ENCODE measurements around the gene DNAH10.

The DNAH10 gene

GRCh38 chr12:123895451-123895850 is 133.3 kb downstream of the DNAH10 start:
- Histone ChIP-seq H3K36me3 (ENCODE audit: control insufficient read depth in 1 of 2, insufficient read depth in 2 of 2, low read length in 2 of 2) (no peaks in the 10 kb centered on the region), H3K9ac (ENCODE audit: low read depth in 1 of 2, low read length in 2 of 2) (no peak overlapping the region), H3K4me1 (ENCODE audit: control insufficient read depth in 1 of 2, insufficient read depth in 2 of 2, low read length in 2 of 2) (peaks cover 0 to 3% of the 10 kb centered on the region in 2 donors), H3K27ac (ENCODE audit: low read depth, low read length) (no peak overlapping the region), H3K4me3 (ENCODE audit: low read depth in 1 of 2, low read length in 2 of 2) (no peak overlapping the region), H3K9me3 (ENCODE audit: control insufficient read depth in 1 of 2, low read length in 2 of 2) (no peaks in the 10 kb centered on the region), H3K27me3 (ENCODE audit: control insufficient read depth in 1 of 2, insufficient read depth in 2 of 2, low read length in 2 of 2) (peaks cover 0 to 7% of the 10 kb centered on the region in 2 donors)

DNA sequence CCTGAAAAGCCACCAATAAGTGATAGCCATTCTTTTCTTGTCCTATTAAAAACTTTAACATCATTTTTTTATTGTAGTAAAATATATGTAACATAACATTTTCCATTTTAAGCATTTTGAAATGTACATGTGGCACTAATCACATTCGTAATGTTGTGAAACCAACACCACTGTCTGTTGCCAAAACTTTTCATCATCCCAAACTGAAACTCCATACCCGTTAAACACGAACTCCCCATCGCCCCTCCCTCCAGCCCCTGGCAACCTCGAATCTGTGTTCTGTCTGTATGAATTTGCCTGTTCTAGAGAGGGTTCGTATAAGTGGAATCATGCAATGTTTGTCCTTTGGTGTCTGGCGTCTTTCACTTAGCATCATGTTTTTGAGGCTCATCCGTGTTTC is 134.7 kb downstream of the DNAH10 start:
- Histone ChIP-seq H3K27ac (ENCODE audit: low read depth, low read length) (no peak overlapping the region), H3K36me3 (ENCODE audit: control insufficient read depth in 1 of 2, insufficient read depth in 2 of 2, low read length in 2 of 2) (no peaks in the 10 kb centered on the region), H3K9ac (ENCODE audit: low read depth in 1 of 2, low read length in 2 of 2) (no peak overlapping the region), H3K9me3 (ENCODE audit: control insufficient read depth in 1 of 2, low read length in 2 of 2) (no peaks in the 10 kb centered on the region), H3K4me1 (ENCODE audit: control insufficient read depth in 1 of 2, insufficient read depth in 2 of 2, low read length in 2 of 2) (no peaks in the 10 kb centered on the region), H3K27me3 (ENCODE audit: control insufficient read depth in 1 of 2, insufficient read depth in 2 of 2, low read length in 2 of 2) (peaks cover 0 to 6% of the 10 kb centered on the region in 2 donors), H3K4me3 (ENCODE audit: low read depth in 1 of 2, low read length in 2 of 2) (no peak overlapping the region)

DNA sequence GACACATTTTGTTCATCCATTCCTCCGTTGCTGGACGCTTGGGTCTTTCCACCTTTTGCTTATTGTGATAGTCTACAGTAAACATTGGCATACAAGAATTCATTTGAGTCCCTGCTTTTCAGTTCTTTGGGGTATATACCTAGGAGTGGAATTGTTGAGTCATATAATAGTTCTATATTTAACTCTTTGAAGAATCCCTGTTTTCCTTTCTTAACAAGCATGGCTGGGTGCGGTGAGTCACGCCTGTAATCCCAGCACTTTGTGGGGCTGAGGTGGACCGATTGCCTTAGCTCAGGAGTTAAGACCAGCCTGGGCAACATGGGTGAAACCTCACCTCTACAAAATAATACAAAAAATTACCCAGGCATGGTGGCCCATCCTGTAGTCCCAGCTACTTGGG is 135.1 kb downstream of the DNAH10 start:
- H3K27ac ChIP-seq (ENCODE audit: low read depth, low read length): no peak overlapping the region
- H3K9ac ChIP-seq (ENCODE audit: low read depth in 1 of 2, low read length in 2 of 2): no peak overlapping the region
- no peak overlapping the region for H3K4me3 ChIP-seq (ENCODE audit: low read depth in 1 of 2, low read length in 2 of 2)
- no peaks in the 10 kb centered on the region for H3K4me1 ChIP-seq (ENCODE audit: control insufficient read depth in 1 of 2, insufficient read depth in 2 of 2, low read length in 2 of 2)
- peaks cover 0 to 6% of the 10 kb centered on the region in 2 donors for H3K27me3 ChIP-seq (ENCODE audit: control insufficient read depth in 1 of 2, insufficient read depth in 2 of 2, low read length in 2 of 2)
- H3K9me3 ChIP-seq (ENCODE audit: control insufficient read depth in 1 of 2, low read length in 2 of 2): no peaks in the 10 kb centered on the region
- H3K36me3 ChIP-seq (ENCODE audit: control insufficient read depth in 1 of 2, insufficient read depth in 2 of 2, low read length in 2 of 2): no peaks in the 10 kb centered on the region

GRCh38 chr12:123898673-123899072 is 136.6 kb downstream of the DNAH10 start:
- Histone ChIP-seq H3K9ac (ENCODE audit: low read depth in 1 of 2, low read length in 2 of 2) (no peak overlapping the region), H3K4me1 (ENCODE audit: control insufficient read depth in 1 of 2, insufficient read depth in 2 of 2, low read length in 2 of 2) (no peaks in the 10 kb centered on the region), H3K9me3 (ENCODE audit: control insufficient read depth in 1 of 2, low read length in 2 of 2) (no peaks in the 10 kb centered on the region), H3K36me3 (ENCODE audit: control insufficient read depth in 1 of 2, insufficient read depth in 2 of 2, low read length in 2 of 2) (no peaks in the 10 kb centered on the region), H3K4me3 (ENCODE audit: low read depth in 1 of 2, low read length in 2 of 2) (no peak overlapping the region), H3K27me3 (ENCODE audit: control insufficient read depth in 1 of 2, insufficient read depth in 2 of 2, low read length in 2 of 2) (peaks cover 0 to 6% of the 10 kb centered on the region in 2 donors), H3K27ac (ENCODE audit: low read depth, low read length) (no peak overlapping the region)

DNA sequence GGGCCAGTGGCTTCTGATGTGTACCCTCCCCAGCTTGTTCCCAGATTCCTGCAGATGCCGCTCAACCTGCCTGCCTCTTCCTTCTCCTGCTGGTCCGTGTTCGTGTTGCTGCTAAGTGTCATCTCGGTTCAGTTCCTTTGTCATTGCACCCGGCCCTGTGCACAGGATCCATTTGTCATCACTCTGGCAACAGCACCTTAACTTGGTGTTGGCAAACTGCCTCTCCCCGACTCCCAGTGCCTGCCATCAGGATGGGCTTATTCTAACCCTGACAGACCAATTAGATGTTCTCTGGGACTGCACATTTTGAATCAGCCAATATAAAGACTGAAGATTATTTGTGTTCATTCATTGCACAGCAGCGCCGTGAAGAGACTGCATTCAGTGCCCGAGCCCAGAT is 137.3 kb downstream of the DNAH10 start:
- Histone ChIP-seq H3K9me3 (ENCODE audit: control insufficient read depth in 1 of 2, low read length in 2 of 2) (no peaks in the 10 kb centered on the region), H3K36me3 (ENCODE audit: control insufficient read depth in 1 of 2, insufficient read depth in 2 of 2, low read length in 2 of 2) (no peaks in the 10 kb centered on the region), H3K27me3 (ENCODE audit: control insufficient read depth in 1 of 2, insufficient read depth in 2 of 2, low read length in 2 of 2) (peaks cover 2 to 6% of the 10 kb centered on the region in 2 donors)

GRCh38 chr12:123900871-123901376 is 138.8 kb downstream of the DNAH10 start:
- H3K4me1 ChIP-seq (ENCODE audit: control insufficient read depth in 1 of 2, insufficient read depth in 2 of 2, low read length in 2 of 2): no peaks in the 10 kb centered on the region
- no peaks in the 10 kb centered on the region for H3K9me3 ChIP-seq (ENCODE audit: control insufficient read depth in 1 of 2, low read length in 2 of 2)
- no peaks in the 10 kb centered on the region for H3K36me3 ChIP-seq (ENCODE audit: control insufficient read depth in 1 of 2, insufficient read depth in 2 of 2, low read length in 2 of 2)
- H3K4me3 ChIP-seq (ENCODE audit: low read depth in 1 of 2, low read length in 2 of 2): no peak overlapping the region
- no peak overlapping the region for H3K9ac ChIP-seq (ENCODE audit: low read depth in 1 of 2, low read length in 2 of 2)
- no peak overlapping the region for H3K27ac ChIP-seq (ENCODE audit: low read depth, low read length)
- H3K27me3 ChIP-seq (ENCODE audit: control insufficient read depth in 1 of 2, insufficient read depth in 2 of 2, low read length in 2 of 2): peaks cover 5 to 6% of the 10 kb centered on the region in 2 donors

More for the DNA sequence above, 137.3 kb downstream of the DNAH10 start:
- Histone ChIP-seq H3K4me3 (ENCODE audit: low read depth in 1 of 2, low read length in 2 of 2) (no peak overlapping the region), H3K4me1 (ENCODE audit: control insufficient read depth in 1 of 2, insufficient read depth in 2 of 2, low read length in 2 of 2) (no peaks in the 10 kb centered on the region), H3K27ac (ENCODE audit: low read depth, low read length) (no peak overlapping the region), H3K9ac (ENCODE audit: low read depth in 1 of 2, low read length in 2 of 2) (no peak overlapping the region)

GRCh38 chr12:123902821-123903220 is 140.7 kb downstream of the DNAH10 start:
- H3K27ac ChIP-seq (ENCODE audit: low read depth, low read length): no peak overlapping the region
- no peak overlapping the region for H3K4me3 ChIP-seq (ENCODE audit: low read depth in 1 of 2, low read length in 2 of 2)
- no peaks in the 10 kb centered on the region for H3K4me1 ChIP-seq (ENCODE audit: control insufficient read depth in 1 of 2, insufficient read depth in 2 of 2, low read length in 2 of 2)
- H3K36me3 ChIP-seq (ENCODE audit: control insufficient read depth in 1 of 2, insufficient read depth in 2 of 2, low read length in 2 of 2): no peaks in the 10 kb centered on the region
- no peaks in the 10 kb centered on the region for H3K9me3 ChIP-seq (ENCODE audit: control insufficient read depth in 1 of 2, low read length in 2 of 2)
- no peak overlapping the region for H3K9ac ChIP-seq (ENCODE audit: low read depth in 1 of 2, low read length in 2 of 2)
- peaks cover 5 to 6% of the 10 kb centered on the region in 2 donors for H3K27me3 ChIP-seq (ENCODE audit: control insufficient read depth in 1 of 2, insufficient read depth in 2 of 2, low read length in 2 of 2)

- H3K9me3 ChIP-seq (ENCODE audit: control insufficient read depth in 1 of 2, low read length in 2 of 2): no peaks in the 10 kb centered on the region
- no peak overlapping the region for H3K4me3 ChIP-seq (ENCODE audit: low read depth in 1 of 2, low read length in 2 of 2)
- H3K4me1 ChIP-seq (ENCODE audit: control insufficient read depth in 1 of 2, insufficient read depth in 2 of 2, low read length in 2 of 2): no peaks in the 10 kb centered on the region
- H3K27ac ChIP-seq (ENCODE audit: low read depth, low read length): no peak overlapping the region
- H3K9ac ChIP-seq (ENCODE audit: low read depth in 1 of 2, low read length in 2 of 2): no peak overlapping the region
- H3K27me3 ChIP-seq (ENCODE audit: control insufficient read depth in 1 of 2, insufficient read depth in 2 of 2, low read length in 2 of 2): peaks cover 5 to 6% of the 10 kb centered on the region in 2 donors
- no peaks in the 10 kb centered on the region for H3K36me3 ChIP-seq (ENCODE audit: control insufficient read depth in 1 of 2, insufficient read depth in 2 of 2, low read length in 2 of 2)
These were observed 141.4 kb downstream of the DNAH10 start for GRCh38 chr12:123903301-123904065.

DNA sequence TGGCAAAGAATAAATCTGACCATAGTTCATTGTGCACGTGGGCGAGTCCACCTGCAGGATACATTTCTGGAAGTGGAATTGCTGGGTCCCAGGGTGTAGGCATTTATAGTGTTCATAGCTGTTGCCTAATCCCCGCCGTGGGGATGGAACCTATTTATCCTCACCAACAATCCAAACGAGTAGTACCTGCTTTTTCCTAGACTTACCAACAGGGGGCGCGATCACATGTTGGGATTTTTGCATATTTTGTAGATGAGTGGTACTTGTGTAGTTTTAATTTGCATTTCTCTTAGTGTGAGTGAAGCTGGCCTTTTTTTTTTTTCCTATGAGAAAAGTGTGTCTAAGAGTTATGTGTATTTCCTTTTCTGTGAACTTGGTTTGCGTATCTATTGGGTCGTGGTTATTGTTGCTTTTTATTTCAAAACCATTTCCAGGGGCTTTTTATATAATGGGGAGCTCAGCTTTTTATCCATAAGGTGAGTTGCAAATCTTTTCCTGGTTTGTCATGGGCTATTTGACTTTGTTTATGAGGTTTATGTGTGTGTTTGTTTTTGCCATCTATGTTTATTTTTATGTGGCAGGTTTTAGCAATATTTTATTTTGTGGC is 143.3 kb downstream of the DNAH10 start:
- Histone ChIP-seq H3K4me3 (ENCODE audit: low read depth in 1 of 2, low read length in 2 of 2) (no peak overlapping the region), H3K9me3 (ENCODE audit: control insufficient read depth in 1 of 2, low read length in 2 of 2) (no peaks in the 10 kb centered on the region), H3K4me1 (ENCODE audit: control insufficient read depth in 1 of 2, insufficient read depth in 2 of 2, low read length in 2 of 2) (no peaks in the 10 kb centered on the region), H3K36me3 (ENCODE audit: control insufficient read depth in 1 of 2, insufficient read depth in 2 of 2, low read length in 2 of 2) (no peaks in the 10 kb centered on the region), H3K27ac (ENCODE audit: low read depth, low read length) (no peak overlapping the region), H3K9ac (ENCODE audit: low read depth in 1 of 2, low read length in 2 of 2) (no peak overlapping the region), H3K27me3 (ENCODE audit: control insufficient read depth in 1 of 2, insufficient read depth in 2 of 2, low read length in 2 of 2) (peaks cover 5% of the 10 kb centered on the region in 2 donors)

DNA sequence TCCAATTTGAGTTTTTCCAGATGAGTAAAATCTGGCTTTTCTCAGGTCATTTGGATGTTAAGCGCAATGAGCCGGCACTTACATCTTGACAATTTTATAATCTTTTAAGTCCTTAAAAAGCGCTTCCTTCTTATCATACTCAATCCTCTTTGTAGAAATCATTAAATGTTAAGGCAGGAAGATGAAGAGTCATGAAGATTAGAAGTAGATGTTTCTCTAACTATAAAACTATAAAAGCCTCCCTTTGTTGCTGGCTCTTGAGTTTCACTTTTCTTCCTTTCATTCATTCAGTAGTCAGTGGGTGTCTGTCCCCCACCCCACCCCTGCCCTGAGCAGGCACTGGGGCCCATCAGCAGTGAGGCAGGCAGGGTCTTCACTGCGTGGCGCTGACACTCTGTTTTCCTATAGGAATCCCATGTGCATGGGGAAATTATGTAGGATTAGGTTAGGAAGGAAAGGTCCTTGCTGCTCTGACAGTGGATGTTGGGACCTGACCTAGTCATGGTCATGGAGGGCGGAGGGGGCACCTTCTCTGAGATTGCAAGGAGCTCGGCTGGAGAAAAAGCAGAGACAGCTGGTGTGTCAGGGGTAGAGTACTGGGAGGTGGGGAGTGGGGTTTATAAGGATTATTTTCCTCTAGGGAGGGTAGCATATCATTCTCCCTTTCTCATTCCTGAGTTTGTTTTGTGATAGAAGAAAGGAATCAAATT is 144.8 kb downstream of the DNAH10 start:
- Histone ChIP-seq H3K27ac (ENCODE audit: low read depth, low read length) (no peak overlapping the region), H3K4me3 (ENCODE audit: low read depth in 1 of 2, low read length in 2 of 2) (no peak overlapping the region), H3K9ac (ENCODE audit: low read depth in 1 of 2, low read length in 2 of 2) (no peak overlapping the region), H3K36me3 (ENCODE audit: control insufficient read depth in 1 of 2, insufficient read depth in 2 of 2, low read length in 2 of 2) (no peaks in the 10 kb centered on the region), H3K4me1 (ENCODE audit: control insufficient read depth in 1 of 2, insufficient read depth in 2 of 2, low read length in 2 of 2) (no peaks in the 10 kb centered on the region), H3K27me3 (ENCODE audit: control insufficient read depth in 1 of 2, insufficient read depth in 2 of 2, low read length in 2 of 2) (peaks cover 0 to 5% of the 10 kb centered on the region in 2 donors), H3K9me3 (ENCODE audit: control insufficient read depth in 1 of 2, low read length in 2 of 2) (no peaks in the 10 kb centered on the region)

Measured in duodenal mucosa (tissue), 2 donors.